Kidney (tissue), 14 donors: ENCODE data around the gene FAM120B. TPM values are rescaled to one million over a fixed set of nuclear protein-coding genes. Genes with fewer than 3 reads are reported as not detected.

ENCODE experiments used
- DNase-seq, 5 donors: peaks; one replicate each; pipeline ENCODE4 v3.0.0-alpha.2; 2013 to 2020
- FAIRE-seq: peaks from 2 replicates; lab custom pipeline; 2012; peaks lifted over from hg19 to GRCh38; lab: Jason Lieb, UNC
- H3K27ac ChIP-seq, 2 donors: one replicate each; pipeline ENCODE4 v1.7.0; 2013; ENCODE audit warnings: low read depth in 2 of 2, low read length in 2 of 2, inconsistent platforms in 1 of 2
- H3K27me3 ChIP-seq: one replicate; pipeline ENCODE4 v1.7.1; 2013; ENCODE audit warnings: low read length, inconsistent platforms; ENCODE audit not compliant: control insufficient read depth, insufficient read depth
- H3K36me3 ChIP-seq, 3 donors: one replicate each; pipeline versions ENCODE4 v1.7.0 to v1.7.1; 2013; ENCODE audit warnings: low read length in 3 of 3, control low read depth in 1 of 3, inconsistent platforms in 1 of 3; ENCODE audit not compliant: insufficient read depth in 3 of 3, control insufficient read depth in 2 of 3
- H3K4me1 ChIP-seq, 3 donors: one replicate each; pipeline versions ENCODE4 v1.7.0 to v1.7.1; 2013; ENCODE audit warnings: low read length in 3 of 3, inconsistent platforms in 1 of 3, low read depth in 1 of 3; ENCODE audit not compliant: control insufficient read depth in 2 of 3, insufficient read depth in 2 of 3
- H3K4me3 ChIP-seq, 3 donors: one replicate each; pipeline versions ENCODE4 v1.7.0 to v1.8.1; 2013; ENCODE audit warnings: low read length in 3 of 3, control low read depth in 1 of 3, inconsistent platforms in 1 of 3
- H3K9ac ChIP-seq, 3 donors: one replicate each; pipeline versions ENCODE4 v1.7.0 to v1.7.1; 2013; ENCODE audit warnings: low read length in 3 of 3, control low read depth in 1 of 3, inconsistent platforms in 1 of 3
- H3K9me3 ChIP-seq, 3 donors: one replicate each; pipeline versions ENCODE4 v1.7.0 to v1.7.1; 2013; ENCODE audit warnings: low read length in 3 of 3, control low read depth in 1 of 3, inconsistent platforms in 1 of 3; ENCODE audit not compliant: control insufficient read depth in 2 of 3, insufficient read depth in 1 of 3
- intact Hi-C: fragments of 100-400 bp; cut with DNase I; formaldehyde crosslinking; loops from one replicate; pipeline ENCODE4 v1.11.1; 2022
- polyA plus RNA-seq: library from polyadenylated mRNA; stranded (reverse); fragments of 350-450 nt; fragmentation: Illumina TruSeq; extraction: RNeasy Lipid Tissue Mini Kit (QIAGEN cat#74804); gene quantifications from one replicate; pipeline ENCODE4 v1.2.3, GENCODE V29; 2014; ENCODE audit warnings: low read depth, low replicate concordance; ENCODE audit not compliant: insufficient read depth
- total RNA-seq: library from RNA; stranded (reverse); fragmentation: NEBNext Ultra II Directional; extraction: Animal tissue kit (Norgen Biotek cat#: 25700); gene quantifications from one replicate; pipeline ENCODE4 v1.2.1, GENCODE V29; 2021
- TF ChIP-seq, protein P1 (sequence below): IDR thresholded peaks from 3 replicates; pipeline ENCODE4 v1.5.1; 2012; ENCODE audit warnings: mild to moderate bottlenecking, moderate library complexity, borderline replicate concordance; ENCODE audit not compliant: insufficient read depth; ENCODE audit errors: extremely low read depth
- donor health status: control.
- donor health status: control.
- donor health status: control.
- donor health status: control.
- donor health status: control.
- donor health status: DM: yes; HTN: yes; CAD: no.
- donor health status: Normal renal cell carcinoma (clear cell type).

FAM120B gene
- total and polyA plus RNA-seq, 2 donors from 2014 or later, result 16.5 to 34.8 TPM

DNA sequence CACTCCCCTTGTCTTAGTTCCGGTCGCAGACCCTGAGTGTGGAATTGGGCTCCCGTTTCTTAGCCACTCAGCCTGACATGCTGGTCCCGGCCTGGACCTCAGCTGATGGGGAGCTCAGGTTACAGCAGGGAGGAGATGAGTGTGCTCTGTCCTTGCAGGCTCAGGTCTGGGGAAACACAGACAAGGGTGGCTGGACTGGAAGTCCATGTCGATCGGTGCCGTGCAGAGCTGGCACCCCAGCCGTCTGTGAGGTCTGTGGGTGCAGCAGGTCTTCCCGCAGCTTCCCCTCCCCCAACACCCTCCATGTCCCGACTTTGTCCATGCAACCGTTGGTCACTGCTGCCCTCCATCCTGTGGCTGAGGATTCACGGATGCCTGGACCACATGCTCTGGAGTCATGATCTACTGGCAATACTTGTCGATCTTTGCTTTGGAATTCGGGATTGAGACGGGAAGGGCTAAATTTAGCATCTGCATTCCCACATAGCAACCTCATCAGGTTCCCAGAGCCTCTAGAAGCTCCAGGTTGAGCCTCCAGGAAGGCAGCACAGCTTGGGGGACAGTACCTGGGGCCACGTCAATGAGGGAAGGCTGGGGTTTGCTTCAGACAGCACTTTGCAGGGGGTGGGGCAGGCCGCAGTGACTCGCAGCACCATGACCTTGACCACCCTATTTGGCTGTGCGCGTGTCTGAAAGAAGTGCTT is 127.7 kb downstream of the FAM120B start:
- no peaks in the 10 kb centered on the region for H3K36me3 ChIP-seq
- no peak overlapping the region for H3K4me3 ChIP-seq
- no peak overlapping the region for H3K9ac ChIP-seq
- H3K9me3 ChIP-seq, result peaks cover 0 to 3% (median 0%) of the 10 kb centered on the region in 3 donors
- no peak overlapping the region for H3K27ac ChIP-seq
- FAIRE-seq (no peak), DNase-seq (peak in 3 of 5 donors; percentile 51 to 65 (median 64))
- TF ChIP-seq, protein P1, sequence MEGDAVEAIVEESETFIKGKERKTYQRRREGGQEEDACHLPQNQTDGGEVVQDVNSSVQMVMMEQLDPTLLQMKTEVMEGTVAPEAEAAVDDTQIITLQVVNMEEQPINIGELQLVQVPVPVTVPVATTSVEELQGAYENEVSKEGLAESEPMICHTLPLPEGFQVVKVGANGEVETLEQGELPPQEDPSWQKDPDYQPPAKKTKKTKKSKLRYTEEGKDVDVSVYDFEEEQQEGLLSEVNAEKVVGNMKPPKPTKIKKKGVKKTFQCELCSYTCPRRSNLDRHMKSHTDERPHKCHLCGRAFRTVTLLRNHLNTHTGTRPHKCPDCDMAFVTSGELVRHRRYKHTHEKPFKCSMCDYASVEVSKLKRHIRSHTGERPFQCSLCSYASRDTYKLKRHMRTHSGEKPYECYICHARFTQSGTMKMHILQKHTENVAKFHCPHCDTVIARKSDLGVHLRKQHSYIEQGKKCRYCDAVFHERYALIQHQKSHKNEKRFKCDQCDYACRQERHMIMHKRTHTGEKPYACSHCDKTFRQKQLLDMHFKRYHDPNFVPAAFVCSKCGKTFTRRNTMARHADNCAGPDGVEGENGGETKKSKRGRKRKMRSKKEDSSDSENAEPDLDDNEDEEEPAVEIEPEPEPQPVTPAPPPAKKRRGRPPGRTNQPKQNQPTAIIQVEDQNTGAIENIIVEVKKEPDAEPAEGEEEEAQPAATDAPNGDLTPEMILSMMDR, result no peak
- H3K27me3 ChIP-seq, result no peaks in the 10 kb centered on the region
- intact Hi-C loops, result no loop called here
- H3K4me1 ChIP-seq, result peaks cover 0 to 6% (median 0%) of the 10 kb centered on the region in 3 donors

DNA sequence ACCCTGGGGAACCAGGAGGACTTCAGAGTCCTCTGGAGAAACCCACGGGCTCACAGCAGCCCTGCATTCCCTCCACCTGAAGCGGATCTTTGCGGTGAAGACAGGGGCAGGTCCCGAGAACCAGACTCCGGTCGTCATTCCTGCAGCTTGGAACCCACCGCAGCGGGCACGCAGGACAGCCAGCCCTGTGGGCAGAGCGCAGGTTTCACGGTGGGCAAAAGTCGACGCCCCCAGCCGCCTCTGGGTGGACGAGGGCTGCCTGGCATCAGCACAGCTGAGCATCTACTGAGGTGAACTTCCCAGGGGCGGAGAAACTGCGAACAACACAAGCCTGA is 128.2 kb downstream of the FAM120B start:
- TF ChIP-seq, protein P1, result no peak
- DNase-seq (no peak), FAIRE-seq (no peak)
- Histone ChIP-seq H3K27me3 (no peaks in the 10 kb centered on the region), H3K36me3 (no peaks in the 10 kb centered on the region), H3K4me3 (no peak overlapping the region), H3K9me3 (peaks cover 0 to 3% (median 0%) of the 10 kb centered on the region in 3 donors), H3K4me1 (peaks cover 0 to 6% (median 0%) of the 10 kb centered on the region in 3 donors), H3K27ac (no peak overlapping the region), H3K9ac (no peak overlapping the region)
- intact Hi-C loops, result no loop called here

DNA sequence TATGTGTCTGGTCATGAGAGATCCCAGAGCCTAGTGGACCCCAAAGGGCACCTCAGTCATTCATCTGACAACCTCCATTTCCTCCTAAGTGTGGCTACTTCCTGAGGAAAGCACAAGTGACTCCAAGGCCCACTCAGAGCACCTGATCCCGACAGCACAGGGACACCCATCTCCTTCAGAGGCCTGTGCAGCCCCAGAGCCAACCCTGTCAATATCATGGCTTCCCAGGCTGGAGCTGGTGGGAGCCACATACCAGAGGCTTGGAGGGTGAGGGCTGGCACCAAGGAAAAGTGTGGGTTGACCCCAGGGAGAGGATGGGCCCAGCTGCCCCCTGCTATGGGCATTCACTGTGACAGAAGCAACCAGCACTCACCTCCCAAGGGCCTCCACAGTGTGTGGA is 129.2 kb downstream of the FAM120B start:
- peak in 1 of 5 donors; percentile 27 for DNase-seq
- Histone ChIP-seq H3K27me3 (no peaks in the 10 kb centered on the region), H3K9ac (no peak overlapping the region), H3K4me3 (no peak overlapping the region), H3K36me3 (no peaks in the 10 kb centered on the region), H3K9me3 (peaks cover 0 to 3% (median 0%) of the 10 kb centered on the region in 3 donors), H3K27ac (no peak overlapping the region), H3K4me1 (peaks cover 0 to 6% (median 0%) of the 10 kb centered on the region in 3 donors)
- intact Hi-C loops, result no loop called here
- FAIRE-seq, result no peak
- TF ChIP-seq, protein P1, result no peak
